GM18868 (cell line): ENCODE measurements around the gene YPEL2.
"Not testable (repeated sequence)": the region's sequence is repeated elsewhere in the genome, so short reads cannot be mapped to it uniquely, and the experiment has no call there.

ENCODE experiments used
- ATAC-seq: cut with Tn5 transposase; IDR thresholded peaks from one replicate; pipeline ENCODE4 v1.9.1; 2021; ENCODE audit warnings: mild to moderate bottlenecking, moderate library complexity; ENCODE audit not compliant: unreplicated experiment

YPEL2 gene

DNA sequence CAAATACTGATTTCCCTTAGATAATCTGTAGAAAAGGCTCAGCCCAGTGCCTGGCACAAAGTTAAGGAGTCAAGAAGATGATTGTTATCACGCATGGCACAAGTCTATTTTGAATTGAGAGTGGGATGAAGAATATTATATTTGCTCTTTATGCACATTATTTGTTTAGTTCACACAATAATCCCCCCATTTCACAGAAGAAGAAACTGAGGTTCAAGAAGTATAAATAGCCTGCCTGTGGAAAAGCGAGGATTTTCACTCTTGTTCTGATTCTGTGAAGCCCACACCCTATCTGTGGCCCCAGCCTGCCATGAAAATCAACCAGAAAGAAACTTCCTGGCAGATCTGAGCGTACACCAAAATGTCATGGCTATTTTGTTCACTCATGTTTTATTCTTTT is 73.0 kb downstream of the YPEL2 start:
- no peak for ATAC-seq

DNA sequence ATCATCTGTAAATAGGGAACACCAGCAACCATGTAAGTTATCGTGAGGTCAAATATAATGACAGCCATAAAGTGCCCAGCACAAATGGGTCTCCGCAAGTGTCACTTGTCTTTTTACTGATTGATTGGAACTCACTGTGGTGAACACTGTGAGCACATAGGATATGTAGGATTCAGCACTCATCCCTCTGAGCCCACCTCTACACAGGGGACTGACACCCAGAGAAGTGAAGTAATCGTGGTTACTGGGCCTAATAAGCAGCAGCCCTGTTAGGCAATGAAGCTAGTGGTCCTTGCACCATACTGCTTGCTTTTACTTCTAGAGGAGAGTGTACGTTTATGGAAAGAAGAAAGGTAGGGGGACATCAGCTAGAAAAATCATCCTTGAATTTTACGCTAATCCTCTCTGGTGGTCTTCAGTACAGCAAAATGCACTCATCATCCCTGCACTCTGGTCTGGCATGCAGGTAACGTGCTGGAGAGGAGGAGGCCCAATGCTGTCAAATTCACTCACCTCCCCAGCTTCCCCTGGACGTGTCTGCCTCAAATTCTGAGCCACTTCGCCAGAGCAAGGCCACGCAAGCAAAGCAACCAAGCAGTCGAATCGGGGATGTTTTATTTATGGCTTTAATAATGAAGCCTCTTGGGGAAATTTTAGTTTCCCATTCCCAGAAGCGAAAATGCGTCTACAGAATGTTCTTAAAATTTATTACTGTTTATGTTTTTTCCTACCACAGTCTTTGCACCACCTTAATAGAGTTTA is 74.7 kb downstream of the YPEL2 start:
- no peak for ATAC-seq

DNA sequence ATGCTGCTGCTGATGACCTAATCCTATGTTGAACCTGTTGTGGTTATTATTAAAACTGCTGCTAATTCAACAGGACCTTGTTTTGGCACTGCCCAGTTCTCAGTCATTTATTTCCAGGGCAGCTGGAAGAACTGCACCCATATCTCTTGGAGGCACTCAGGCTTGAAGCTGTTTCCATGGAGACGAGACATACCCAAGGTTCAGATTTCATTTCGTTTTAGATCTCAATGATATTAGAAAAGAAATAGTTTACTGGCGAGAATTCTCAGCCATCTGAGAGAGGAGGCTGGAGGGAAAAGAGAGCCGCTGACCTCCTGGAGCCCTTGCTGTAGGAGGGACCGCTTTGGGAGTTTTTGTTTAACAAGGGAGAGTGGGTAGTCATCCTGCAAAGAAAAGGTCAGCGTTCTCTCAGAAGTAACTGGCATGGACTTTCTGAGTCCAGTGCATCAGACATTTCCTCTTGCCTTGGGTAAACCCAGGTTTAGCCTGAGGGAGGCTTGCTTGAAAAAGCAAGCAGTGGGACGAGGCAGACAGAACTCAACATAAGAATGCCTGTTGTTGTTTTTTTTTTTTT is 75.4 kb downstream of the YPEL2 start:
- ATAC-seq: no peak

DNA sequence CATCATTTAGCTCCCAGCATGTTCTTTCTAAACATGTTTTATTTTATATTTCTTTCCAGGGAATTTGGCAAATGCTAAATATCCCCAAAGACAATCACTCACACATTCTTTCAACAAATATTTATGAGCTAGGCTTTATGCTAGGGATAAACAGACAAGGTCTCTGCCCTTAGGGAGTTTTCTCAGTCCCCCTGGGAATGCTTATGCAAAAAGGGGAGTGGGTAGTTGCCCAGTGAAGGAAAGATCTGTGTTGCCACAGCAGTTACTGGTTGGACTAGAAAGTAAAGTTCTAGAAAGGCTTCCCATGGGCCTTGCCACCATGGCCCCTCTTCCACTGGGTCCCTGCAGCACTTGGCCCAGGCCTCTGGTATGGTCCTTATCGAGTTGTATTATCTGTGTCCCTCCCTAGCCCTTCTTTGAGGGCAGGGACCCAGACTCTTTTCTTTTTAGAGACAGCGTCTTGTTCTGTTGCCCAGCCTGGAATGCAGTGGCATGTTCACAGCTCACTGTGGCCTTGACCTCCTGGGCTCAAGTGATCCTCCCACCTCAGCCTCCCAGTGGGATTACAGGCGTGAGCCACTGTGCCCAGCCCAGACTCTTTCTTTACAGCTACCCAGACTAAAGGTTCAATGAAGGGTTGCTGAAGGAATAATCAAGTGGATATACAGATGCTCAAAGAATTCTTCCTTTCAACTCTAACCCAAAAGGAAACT is 78.0 kb downstream of the YPEL2 start:
- no peak for ATAC-seq

DNA sequence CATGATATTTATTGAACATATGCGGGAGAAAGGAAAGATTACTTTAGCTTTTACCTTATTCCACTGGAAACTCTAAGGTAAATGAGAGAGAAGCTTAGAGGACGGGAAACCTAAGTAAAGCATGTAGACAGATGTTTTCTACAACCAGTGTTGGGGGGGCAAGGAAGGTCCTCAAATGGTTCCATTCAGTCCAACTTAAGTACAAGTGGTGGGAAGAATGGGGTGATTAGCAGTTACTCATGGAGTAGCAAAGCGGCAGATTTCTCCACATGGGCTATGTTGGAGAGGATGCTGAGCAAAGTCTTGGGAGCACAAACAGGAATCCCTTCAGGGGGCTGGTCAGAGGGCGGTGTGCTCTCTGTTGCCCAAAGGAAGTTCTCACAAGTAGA is 78.6 kb downstream of the YPEL2 start:
- ATAC-seq: no peak

DNA sequence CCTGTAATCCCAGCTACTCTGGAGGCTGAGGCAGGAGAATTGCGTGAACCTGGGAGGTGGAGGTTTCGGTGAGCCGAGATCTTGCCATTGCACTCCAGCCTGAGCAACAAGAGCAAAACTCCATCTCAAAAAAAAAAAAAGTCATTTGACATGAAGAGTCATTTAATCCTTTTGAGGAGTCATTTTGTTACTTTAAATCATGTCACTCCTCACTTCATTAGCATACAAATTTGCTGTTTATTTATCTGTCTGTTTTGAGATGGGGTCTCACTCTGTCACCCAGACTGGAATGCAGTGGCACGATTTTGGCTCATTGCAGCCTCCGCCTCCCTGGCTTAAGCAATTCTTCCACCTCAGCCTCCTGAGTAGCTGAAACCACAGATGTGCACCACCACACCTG is 81.0 kb downstream of the YPEL2 start:
- ATAC-seq: not testable (repeated sequence)

DNA sequence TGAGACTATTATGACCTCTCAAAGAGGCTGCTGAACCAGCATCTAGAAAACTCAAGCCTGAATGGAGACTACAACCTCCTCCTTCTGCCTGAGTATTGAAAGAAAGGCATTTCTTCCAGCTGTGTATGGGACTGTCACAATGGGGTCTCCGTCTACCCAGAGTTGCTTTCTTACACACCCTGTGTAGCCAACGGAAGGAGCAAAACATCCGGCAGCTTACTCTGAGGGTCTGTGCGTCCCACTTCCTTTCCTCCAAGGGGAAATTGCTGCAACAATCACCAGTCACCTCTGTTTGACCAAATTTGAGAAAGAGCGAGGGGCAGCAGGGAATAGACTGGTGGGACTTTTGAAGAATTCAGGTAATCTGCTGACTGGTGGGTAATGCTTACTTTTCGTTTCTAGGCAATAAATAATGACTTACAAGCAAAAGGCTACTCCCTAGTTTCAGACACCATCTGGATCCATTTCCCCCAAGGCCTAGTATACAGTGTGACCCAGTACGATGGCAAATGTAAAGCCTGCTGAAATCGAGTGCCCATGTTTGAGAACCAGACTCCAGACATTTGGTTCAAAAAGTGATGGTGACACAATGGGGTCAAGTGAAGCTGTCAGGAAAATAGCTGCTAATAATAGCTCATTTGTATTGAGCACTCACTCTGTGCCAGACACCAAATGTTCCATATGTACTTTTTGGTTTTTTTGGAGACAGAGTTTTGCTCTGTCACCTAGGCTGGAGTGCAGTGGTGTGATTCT is 81.7 kb downstream of the YPEL2 start:
- no peak for ATAC-seq

DNA sequence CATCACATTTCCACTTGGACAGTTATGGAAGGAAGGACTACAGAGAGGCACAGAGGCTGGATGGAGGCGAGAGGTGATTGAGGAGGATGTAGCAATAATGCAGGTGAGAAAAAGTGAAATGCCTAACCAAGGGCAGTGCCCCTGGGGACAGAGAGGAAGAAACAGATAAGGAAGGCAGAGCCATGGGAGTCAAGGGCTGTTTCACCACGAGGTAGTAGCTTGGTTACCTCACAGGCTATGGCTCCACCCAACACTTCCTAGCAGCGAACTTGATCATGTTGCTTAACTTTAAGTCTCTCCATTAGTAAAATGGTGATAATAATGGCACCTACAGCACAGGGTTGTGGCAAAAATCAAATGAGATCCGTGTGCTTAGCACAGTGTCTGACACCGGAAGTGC is 83.9 kb downstream of the YPEL2 start:
- no peak for ATAC-seq

DNA sequence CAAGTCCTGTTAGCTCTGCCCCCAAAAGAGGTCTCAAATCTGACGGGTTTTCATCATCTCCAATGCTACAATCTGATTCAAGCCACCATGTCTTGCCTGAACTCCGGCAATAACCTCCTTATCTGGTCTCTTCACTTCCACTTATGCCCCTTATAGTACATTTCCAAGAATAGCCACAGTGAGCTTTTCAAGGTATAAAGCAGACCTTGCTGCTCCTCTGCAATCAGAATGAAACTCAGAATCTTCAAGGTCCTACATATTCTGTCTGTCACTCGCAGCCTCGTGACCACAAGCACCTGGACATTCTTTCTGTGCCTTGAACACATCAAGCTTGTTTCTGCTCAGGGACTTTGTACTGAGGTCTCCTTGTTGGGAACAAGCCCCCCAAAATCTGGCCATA is 84.7 kb downstream of the YPEL2 start:
- no peak for ATAC-seq

DNA sequence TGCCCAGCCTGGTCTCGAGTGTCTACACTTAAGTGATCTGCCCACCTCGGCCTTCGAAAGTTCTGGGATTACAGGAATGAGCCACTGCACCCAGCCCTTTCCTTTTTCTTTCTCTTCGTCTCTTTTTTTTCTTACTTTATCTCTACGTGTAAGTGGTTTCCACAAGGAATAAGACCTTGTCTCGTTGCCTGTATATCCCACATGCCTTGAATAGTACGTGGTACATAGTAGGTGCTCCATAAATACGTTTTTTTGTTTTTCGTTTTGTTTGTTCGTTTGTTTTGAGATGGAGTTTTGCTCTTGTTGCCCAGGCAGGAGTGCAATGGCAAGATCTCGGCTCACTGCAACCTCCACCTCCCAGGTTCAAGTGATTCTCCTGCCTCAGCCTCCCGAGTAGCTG is 86.0 kb downstream of the YPEL2 start:
- ATAC-seq: no peak

DNA sequence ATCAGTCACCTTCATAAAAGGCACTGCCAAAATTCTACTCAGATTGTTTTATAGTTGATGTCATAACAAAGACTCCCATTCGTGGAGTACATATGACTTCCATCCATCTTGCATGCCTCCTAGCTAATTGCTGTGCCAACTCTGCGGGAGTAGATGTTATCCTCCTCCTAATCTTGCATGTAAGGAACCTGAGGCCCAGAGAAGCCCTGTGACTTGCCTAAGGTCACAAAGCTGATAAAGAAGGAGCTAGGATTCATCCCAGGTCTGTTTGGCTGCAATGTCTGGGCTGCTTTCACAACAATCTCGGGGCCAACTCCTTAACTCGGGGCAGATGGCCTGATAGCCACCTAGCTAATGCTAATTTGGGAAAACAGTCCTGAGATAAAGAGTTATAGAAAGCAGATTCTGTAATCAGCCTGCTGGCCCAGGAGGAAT is 87.3 kb downstream of the YPEL2 start:
- no peak for ATAC-seq

DNA sequence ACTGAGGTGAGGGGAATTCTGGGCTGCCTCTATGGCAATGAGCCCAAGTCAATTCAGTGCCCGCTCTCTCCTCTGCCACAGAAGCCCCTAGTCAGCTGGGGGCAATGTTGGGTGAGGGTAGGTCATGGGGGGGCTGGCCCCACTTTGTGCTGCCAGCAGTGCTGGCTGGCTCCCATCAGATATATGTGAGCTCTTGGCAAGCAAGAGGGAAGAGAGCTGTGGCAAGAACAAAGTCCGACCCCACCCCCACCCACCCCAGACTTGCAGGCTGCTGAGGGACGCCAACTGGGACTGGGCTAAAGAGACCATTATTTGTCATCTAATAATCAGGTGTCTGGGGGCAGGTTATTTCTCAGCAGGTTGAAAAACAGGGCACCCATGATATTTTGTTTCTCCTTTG is 89.4 kb downstream of the YPEL2 start:
- ATAC-seq: no peak

DNA sequence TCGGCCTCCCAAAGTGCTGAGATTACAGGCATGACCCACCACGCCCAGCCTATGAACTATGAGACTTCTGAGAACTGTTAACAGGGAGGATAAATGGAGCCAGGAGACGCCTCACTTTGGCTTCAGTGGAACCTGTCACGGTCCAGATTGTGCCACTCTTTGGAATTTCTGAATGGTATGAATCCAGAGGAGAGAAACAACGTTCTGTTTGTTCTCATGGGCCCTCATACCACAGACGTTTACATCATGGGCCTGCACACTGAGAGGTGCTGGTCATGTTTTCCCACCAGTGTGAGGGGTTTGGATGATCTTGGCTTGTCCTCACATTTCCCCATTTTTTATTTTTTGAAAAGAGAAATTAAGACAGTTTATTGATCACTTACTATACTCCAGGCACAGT is 90.3 kb downstream of the YPEL2 start:
- ATAC-seq: no peak

DNA sequence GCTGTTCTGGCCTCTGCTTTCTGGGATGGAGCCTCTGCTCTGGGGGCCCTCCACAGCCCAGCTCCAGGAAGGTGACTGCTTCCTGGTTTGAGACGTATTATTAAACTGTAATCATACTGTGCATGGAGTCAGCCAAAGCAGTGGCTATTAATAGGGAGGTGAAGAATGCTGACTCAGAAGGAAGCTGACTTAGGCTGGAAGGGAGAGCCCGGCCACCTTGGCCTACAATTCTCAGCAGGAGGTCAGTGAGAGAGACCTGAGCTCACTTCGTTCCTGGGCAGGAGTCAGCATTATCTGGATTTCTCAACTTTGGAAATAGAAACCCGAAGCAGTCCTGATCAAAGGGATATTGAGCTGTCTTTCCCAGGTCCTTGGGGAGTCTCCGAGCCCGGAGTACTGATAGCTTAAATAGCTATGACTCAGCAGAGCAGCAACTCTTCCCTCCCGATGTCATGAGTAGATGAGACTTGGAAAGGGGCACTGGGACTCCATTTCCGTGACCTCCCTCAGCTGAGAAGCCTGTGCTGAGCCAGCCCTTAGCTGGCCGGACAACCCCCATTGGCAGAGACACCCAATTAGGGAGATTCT is 91.8 kb downstream of the YPEL2 start:
- no peak for ATAC-seq

DNA sequence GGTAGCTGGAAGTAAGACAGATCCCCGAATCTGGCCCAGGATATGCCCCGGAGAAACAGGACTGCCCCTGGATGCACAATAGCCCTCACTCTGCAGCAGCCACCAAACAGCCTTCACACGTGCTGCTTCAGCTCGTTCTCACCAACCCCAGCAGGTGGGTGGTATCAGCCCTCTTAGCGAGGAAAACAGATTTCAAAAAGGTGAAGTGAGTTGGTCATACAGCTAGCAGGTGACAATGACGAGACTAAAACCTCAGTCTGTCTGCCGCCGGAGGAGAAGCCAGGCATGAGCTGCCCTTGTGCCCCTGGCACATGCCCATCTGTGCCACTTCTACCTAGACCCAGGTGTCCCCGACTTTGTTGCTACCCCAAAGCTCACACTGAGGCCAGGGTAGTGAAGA is 92.4 kb downstream of the YPEL2 start:
- no peak for ATAC-seq

DNA sequence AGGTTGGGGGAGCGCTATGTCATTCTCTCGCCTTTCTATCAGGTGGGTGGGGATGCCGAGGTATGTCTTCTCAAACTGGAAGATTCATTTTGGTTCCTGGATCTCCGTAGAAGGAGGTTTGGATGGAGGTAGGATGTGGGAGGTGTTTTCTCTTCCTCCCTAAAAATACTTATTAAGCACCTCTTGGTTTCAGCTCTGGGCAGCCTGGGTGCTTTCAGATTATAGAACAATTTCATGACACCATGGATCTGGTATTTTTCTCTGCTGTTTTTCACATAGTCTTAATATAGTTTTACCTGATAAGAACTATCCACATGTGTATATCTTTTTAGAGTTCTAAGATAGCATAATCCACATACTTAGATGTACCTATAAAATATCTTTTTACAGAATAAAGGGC is 92.9 kb downstream of the YPEL2 start:
- ATAC-seq: no peak

DNA sequence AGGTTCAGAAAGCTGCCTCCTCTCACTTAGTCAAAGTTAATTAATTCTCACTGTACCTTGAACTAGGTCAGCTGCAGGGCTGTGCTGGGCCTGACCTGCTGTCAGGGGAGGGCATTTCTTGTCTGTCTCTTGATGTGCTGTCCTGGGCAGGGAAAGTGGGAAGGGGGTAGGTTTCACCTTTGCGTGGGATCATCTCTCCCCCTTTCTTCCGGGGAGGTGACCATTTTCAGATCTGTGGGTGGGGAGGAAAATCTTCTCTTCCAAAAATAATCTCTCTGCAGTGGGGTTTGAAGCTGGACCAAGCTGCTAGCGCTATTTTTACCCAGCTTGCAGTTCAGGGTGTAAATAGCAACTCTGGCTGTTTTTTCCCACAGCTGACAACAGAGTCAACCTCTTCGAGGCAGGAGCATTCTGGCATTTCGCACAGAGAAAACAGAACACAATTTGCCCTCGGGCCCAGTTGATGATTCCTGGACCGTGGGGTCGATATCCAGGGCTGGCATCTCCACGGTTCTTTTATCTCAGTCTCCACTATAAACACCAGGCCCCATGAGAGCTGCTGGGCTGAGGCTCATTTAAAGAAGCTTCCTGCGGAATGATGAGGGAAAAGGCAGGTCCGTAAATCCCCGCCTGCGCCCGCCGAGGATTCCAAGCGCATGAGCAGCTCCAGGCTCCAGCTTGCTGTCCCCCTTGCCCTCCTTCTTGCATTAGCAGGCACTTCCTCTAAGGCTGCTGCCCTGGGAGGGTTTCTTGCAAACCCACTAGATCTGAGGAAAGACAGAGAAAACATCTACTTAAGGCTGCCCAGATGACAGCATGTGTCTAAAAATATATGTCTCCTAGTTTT is 93.9 kb downstream of the YPEL2 start:
- ATAC-seq: no peak

DNA sequence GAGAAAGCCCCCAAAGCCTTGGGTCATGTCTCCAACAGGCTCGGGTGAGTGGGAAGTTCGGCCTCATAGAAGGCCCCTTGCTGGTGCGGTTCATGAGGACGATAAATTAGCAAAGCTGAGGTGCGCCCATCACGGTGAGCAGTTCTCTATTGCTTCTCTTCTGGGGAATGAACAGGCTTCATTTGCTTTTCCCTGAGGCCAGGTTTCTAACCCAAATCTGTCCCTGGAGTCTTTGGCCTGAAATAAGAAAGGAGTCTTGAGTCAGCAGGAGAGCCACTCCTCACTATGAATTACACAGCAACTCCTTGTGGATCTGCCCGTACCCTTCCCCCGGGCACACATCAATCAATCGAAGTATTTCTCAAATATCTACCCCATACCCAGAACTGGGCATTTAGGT is 94.6 kb downstream of the YPEL2 start:
- no peak for ATAC-seq

DNA sequence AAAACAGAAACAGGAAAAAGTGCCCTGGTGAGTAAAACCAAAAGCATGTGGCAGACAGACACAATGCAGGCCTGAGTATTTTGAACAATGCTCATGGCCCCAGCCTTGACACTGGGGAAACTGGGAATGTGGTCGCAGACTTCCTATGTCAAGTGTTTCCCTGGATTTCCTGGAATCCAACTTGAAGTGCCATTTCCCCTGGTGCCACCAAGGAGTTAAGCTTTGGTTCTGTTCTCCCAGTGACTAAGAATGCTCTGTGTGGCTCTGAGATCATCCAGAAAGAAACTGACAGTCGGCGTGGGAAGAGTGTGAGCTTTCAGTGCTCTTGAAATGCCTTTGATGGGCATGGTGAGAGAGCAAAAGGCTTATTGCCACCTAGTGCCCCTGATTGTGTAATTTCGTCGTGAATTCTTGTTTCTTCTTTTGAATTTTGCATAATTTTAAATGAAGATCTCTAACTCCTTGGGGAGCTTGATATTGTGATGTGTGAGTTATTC is 96.0 kb downstream of the YPEL2 start:
- ATAC-seq: no peak

DNA sequence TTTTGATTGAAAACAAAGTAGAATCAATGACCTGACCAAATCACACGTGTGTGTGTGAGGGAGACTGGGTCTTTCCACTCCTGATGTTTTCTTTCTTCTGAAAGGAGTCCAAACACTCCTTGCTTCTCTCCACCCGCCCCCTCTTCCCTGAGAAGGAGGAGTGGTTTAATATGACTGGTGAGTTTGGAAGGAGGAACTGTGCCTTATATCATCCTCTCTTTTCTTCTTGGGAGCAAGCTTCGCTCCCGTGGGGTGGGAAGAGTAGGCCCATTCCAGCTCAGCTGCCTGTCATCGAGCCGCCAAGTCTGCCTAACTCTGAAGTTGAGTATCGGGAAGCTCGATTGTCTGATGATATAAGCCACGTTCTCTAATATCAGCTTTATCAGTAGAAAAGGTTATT is 96.5 kb downstream of the YPEL2 start:
- ATAC-seq: no peak
